HG03139 (cell line): ENCODE data around the gene EMP2.
A peak's percentile ranks its signal among the peaks of the same experiment; 100 is the strongest.
"Not testable (repeated sequence)": the region's sequence is repeated elsewhere in the genome, so short reads cannot be mapped to it uniquely, and the experiment has no call there.

ENCODE experiments used
- ATAC-seq: cut with Tn5 transposase; IDR thresholded peaks from one replicate; pipeline ENCODE4 v1.9.1; 2021; ENCODE audit not compliant: unreplicated experiment

EMP2 gene

DNA sequence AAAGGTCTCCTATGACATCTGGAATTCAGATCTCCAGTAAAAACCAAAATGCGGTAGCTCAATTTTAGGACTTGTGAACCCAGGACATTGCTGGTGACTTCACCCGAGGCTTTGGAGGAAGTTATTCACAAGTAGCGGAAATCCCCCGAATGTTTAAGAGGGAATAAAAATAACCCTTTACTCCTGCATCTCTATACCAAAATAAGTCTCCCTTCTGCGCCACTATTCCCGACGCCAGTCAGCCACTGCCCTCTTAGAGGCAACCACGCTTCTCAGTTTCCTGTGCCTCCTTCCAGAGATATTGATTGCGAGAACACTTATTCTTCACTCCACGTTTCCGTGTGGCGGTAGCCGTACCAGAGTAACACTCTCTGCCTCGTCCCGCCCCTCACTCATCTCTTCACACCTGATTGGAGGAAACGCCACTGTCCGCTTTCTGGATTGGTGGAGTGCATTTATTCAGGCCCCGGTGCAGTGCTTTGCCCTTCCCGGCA is 27.4 kb downstream of the EMP2 start:
- peak; percentile 93 for ATAC-seq

DNA sequence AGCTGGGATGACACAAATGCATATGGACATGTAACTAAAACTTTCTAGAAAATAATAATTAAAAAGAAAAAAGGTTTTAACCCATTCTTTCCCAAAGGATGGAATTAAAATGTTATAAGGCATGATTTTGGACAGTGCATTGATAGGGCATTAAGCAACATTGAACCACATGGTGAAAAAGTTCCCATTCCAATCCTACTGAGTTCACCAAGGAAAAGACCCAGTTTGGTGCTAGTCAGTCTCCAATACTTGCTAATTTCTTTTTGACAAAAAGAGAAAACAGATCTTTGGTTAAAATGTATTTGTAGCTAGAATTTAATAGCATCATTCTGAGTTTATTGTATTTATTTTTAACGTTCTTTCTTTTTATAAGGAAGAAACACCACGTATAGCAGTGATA is 28.1 kb downstream of the EMP2 start:
- no peak for ATAC-seq

DNA sequence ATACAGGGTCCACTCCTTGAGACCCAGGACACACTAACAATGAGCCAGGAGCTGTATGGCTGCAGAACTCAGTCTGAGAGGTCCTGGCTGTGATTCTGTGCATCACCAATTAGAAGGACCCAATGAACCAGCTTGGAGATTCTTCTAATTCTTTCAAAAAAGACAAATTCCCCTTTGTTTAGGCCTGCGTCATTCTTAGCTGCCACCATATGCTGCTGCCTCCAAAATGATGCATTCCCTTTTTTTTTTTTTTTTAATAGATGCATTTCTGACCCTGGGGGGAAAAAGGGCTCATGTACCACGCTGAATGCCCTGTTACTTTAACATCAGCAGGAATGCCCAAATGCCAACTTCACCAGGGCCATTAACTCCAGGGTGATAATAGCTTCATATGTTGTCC is 28.5 kb downstream of the EMP2 start:
- no peak for ATAC-seq

DNA sequence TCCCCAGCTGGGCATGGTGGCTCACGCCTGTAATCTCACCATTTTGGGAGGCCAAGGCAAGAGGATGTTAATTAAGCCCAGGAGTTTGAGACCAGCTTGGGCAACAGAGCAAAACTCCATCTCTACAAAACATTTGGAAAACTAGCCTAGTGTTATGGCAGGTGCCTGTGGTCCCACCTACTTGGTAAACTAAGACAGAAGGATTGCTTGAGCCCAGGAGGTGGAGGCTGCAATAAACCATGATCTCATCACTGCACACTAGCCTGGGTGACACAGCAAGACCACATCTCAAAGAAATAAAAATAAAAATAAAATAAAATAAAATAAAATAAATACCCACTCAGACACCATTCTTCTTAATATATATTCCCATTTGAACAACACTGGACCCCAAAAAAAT is 32.0 kb downstream of the EMP2 start:
- no peak for ATAC-seq

DNA sequence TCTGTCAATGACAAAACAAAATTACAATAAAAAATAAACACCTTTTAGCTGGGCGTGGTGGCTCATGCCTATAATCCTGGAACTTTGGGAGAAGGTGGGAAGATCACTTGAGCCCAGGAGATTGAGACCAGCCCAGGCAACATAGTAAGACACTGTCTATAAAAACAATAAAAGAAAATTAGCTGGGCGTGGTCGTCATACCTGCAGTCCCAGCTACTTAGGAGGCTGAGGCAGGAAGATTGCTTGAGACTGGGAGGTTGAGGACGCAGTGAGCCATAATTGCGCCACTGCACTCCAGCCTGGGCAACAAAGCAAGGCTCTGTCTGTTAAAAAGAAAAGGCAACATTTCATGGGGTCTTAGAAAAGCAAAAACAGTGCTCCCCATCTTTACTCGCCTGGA is 32.7 kb downstream of the EMP2 start:
- ATAC-seq: no peak

DNA sequence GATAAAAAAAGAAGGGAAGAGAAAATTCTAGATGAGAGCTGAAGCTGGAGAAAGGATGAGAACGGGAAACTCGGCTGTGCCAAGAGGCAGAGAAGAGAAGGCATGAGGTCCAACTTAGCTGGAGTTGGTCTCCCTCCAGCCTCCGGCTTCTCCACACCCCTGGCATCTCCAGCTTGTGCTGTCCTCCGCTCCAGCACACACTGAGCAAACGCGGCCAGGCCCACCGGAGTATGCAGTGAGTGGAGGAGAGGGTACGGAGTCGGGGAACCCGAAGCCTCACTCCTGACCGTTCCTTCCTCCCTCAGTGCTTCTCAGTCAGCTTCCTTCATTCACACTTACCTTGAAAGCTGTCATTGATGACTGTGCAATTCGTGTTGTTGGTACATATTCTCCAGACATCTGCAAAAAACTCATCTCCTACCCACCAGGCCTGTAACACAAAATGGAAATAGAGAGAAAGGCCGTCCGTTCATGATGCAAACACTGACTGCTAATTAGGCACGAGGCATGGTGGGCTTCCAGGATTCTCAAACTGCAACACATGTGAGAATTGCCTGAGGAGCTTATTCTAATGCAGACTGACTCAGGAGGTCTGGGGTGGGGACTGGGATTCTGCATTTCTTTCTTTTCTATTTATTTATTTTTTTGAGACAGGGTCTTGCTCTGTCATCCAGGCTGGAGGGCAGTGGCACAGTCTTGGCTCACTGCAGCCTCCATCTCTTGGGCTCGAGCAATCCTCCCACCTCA is 37.0 kb downstream of the EMP2 start:
- ATAC-seq: no peak

DNA sequence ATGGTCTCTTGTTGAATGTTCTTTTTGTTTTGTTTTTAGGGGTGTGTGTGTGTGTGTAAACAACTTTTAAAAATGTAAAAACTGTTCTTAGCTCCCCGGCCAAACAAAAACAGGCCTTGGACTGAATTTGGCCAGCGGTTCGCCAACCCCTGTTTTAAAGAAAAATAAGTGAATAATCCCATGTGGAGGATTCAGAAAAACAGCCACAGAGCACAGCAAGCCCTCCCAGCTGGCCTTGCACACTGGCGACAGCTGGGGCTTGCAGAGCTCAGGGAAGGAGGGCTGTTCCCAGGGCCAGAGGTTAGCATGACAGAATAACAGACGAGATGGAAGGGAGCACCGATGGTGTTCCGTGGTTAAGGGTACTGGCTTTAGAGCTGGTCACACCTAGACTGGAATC is 39.0 kb downstream of the EMP2 start:
- ATAC-seq: no peak

DNA sequence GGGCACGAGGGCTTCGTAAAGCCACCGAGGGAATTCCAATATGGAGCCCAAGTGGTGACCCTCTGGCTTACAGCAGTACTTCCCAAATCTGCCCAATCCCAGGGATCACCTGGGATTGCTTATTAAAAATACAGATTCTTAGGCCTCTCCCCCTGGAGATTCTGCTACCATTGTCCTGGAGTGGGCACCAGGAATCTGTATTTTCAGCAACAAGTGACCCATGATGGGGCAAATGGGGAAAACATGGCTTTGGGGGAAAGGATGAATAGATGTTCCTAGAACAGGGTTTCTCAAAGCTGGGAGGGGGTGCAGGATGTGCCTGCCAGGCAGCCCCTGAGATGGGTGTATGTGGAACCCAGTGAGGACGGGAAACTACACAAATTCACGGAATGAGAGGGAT is 40.6 kb downstream of the EMP2 start:
- ATAC-seq: no peak

DNA sequence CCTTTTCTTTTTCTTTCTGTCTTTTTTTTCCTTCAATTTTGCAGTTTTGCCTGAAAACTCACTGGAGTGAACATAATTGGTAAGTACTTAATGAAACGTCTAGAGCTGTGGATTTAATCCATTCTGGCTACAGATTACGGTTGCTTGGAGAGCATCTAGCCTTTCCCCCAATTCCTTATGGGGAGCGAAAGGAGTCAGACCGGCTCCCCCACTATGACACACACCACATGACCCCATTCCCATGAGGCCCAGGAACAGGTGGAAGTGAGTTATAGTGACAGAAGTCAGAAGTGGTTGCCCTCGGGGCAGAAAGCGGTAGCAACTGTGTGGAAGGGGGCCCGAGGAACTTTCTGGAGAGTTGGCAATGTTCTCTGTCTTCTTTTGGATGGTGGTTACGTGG is 41.2 kb downstream of the EMP2 start:
- ATAC-seq: no peak

DNA sequence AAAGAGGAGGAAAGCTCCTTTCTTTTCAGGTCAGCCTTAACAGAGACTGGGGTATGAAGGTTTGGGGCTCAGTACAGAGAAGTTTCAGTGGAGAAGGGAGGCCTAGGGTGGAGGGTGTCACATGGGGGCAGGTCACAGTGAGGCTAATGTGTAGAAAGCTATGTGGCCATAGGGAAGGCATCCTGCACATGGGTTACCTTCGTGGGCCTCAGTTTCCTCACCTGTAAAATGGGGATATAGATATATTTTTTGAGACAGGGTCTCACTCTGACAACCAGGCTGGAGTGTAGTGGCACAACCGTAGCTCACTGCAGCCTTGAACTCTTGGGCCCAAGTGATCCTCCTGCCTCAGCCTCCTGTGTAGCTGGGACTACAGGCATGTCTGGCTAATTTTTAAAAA is 41.8 kb downstream of the EMP2 start:
- ATAC-seq: no peak

DNA sequence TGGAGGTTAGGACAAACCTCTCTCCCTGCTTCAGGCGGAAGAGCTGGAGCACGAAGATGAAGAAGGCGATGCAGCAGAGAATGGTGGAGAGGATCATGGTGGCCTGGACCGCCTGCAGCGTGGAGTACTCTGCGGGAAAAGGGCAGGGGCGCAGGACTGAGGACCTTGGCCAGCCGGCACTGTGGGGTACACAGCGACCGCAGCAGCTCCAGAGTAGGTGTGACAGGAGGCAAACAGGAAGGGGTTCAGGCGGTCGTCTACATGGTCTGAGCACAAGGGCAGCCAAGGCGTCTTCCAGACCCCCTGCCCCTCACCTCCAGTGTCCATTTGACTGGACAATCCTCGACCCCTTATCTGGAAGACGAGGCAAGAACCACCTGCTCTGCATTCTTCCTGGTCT is 42.5 kb downstream of the EMP2 start:
- no peak for ATAC-seq

DNA sequence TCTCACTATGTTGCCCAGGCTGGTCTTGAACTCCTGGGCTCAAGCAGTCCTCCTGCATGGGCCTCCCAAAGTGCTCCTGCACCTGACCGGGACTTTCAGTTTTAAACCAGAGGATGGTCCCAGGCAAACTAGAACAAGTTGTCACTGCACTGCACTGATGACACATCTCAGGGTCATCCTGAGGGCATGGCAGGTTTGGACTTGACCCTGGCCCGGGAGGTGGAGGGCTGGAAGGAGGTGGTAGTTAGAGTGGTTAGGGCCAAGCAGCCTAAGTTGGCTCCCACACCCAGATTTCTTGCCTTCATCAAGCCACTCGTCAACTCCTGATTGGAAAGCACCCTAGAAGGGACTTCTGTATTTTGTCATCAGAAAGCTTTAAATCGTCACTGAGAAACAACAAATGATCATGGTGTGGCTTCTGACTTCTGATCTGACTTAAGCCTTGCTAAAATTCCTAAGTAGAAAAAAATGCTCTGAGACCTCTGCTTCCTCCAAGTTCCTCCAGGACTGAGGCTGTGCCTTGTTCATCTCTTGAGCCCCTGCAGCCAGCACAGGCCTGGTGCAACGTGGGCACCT is 43.5 kb downstream of the EMP2 start:
- ATAC-seq: no peak

DNA sequence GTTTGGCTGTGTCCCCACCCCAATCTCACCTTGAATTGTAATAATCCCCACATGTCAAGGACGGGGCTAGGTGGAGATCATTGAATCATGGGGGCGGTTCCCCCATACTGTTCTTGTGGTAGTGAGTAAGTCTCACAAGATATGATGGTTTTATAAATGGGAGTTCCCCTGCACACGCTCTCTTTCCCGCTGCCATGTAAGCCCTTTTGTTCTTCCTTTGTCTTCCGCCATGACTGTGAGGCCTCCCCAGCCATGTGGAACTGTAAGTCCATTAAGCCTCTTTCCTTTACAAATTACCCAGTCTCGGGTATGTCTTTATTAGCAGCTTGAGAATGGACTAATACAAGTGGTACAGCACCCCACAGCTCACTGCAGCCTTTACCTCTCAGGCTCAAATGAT is 44.1 kb downstream of the EMP2 start:
- ATAC-seq: not testable (repeated sequence)

DNA sequence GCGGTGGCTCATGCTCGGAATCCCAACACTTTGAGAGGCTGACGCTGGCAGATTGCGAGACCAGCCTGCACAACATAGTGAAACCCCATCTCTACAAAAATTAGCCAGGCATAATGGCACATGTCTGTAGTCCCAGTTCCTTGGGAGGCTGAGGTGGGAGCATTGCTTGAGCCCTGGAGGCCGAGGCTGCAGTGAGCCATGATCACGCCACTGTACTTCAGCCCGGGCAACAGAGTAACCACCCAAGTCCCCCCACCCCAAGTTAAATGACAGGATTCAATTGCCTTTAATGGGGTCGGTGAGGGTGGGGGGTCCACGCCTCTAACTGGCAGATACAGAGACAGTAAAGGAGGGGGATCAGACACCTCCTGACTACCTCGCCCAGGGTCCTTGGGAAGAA is 44.9 kb downstream of the EMP2 start:
- no peak for ATAC-seq

DNA sequence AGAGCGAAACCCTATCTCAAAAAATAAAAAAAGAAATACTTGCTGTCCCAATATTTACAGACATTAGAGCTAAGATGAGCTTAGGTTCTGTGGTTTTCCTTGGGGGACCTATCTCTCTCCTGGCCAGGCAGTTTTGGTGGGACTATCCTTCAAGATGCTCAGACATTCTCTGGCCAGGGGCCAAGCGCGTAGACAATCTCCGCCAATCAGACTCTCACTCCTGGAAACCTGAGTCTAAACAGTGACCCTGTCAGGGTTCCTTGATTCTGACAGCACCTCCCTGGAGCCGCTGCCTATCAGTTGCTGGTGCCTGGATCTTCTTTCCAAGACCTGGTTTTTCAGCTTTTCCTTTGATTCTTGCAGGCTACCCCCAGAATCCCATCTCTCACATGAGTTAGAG is 45.6 kb downstream of the EMP2 start:
- ATAC-seq: no peak

DNA sequence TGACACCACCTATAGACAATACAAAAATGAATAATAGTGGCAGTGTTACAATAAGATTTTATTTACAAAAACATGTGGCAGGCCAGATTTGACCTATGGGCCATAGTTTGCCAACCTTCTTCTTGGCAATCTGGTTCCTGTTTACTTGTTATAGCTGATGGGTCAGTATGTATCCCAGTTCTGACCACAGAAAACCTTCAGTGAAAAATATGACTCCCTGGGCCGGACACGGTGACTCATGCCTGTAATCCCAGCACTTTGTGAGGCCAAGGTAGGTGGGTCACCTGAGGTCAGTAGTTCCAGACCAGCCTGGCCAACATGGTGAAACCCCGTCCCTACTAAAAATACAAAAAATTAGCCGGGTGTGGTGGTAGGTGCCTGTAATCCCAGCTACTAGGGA is 46.8 kb downstream of the EMP2 start:
- ATAC-seq: not testable (repeated sequence)

DNA sequence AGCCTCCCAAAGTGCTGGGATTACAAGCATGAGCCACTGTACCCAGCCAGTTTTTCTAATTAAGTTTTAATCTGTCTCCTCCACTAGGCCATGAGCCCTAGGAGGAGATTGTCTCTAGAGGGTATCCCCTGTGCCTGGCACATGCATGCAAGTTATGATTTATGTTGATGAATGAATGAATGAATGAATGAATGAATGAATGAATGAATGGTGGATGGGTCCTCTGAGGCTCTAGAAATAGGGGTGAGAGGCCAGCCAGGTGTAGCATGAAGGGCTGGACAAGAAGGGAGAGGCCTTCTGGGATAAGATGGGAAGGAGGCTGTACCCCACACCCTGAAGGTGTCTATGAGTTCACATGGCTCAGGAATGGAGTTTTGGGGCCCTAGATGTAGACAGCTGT is 48.8 kb downstream of the EMP2 start:
- ATAC-seq: no peak

DNA sequence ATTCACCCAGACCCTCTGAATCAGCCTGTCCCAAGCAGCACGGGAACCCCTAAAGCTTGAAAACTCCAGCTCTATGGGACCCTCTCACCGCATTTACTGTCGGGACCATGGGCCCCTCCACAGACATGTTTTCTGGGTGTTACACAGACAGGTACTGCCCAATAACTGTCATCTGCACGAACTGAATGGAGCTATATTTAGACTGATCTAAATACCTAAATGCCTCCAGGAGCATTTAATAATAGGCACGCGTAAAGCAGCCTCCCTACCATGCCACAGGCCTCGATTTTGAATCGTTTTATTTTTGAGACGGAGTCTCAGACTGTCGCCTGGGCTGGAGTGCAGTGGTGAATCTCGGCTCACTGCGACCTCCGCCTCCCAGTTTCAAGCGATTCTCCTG is 49.7 kb downstream of the EMP2 start:
- ATAC-seq: no peak

DNA sequence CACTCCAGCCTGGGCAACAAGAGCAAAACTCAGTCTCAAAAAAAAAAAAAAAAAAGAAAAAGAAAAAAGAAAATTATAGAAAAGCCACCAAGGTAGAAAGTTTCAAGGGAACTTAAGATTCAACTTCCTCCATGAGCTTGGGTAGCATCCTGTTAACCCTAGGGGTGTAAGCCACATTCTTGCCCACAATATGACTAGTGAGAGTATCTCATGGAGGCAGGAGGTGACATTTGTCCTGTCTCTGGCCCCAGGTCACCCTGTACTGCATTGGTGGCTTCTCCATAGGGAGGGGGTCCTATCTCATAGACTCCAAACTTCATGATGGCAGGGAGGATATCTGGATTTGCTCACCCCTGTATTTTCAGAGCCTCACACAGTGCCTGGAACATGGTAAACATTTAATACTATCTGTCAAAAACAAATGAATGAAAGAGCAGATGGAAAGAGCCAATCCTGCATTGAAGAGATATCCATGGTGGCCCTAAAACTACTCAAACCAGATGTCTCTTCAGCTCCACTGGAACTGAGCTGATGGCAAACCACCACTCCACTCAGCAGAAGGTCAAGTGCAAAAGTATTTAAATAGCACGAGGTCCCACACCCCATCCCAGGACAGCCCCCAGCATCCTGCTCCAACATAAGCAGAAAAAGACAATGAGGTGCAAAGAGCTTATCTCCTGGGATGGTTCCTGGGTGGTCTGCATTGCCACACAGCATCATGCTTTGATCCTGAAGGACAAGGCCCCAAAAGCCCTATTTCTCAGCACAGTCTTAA is 50.3 kb downstream of the EMP2 start:
- no peak for ATAC-seq

DNA sequence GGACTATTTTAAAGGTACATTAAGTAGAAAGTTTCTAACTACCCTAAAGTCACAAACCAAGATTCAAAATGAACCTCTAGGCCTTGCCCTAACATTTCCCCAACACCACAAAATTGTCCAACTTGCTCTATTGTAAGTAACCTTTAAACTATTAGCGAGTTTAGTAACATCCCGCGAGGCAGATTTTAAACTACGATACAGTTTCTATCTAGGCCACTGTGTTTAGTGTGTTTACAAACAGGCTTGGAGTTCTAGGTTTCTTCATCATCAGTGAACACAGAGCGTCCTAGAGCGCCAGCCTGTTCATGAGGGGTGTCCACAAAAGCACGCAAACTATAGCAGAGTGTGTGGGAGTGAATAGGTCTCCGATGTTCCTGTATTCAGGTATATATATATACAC is 51.8 kb downstream of the EMP2 start:
- no peak for ATAC-seq

DNA sequence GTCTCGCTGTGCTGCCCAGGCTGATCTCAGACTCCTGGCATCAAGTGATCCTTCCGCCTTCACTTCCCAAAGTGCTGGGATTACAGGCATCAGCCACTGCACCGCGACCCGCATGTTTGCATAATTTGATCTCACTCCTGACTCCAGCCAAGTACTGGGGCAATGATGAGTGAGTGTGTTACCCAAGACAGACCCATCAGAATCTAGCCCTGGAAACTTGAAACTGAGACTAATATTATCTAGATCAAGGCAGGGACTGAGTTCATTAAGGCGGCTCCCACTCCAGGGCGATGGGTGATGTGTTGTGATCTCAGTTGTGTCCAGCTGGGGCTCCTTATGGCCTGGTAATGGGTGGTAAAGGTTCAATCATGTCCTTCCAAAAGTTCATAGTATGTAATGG is 53.4 kb downstream of the EMP2 start:
- no peak for ATAC-seq

DNA sequence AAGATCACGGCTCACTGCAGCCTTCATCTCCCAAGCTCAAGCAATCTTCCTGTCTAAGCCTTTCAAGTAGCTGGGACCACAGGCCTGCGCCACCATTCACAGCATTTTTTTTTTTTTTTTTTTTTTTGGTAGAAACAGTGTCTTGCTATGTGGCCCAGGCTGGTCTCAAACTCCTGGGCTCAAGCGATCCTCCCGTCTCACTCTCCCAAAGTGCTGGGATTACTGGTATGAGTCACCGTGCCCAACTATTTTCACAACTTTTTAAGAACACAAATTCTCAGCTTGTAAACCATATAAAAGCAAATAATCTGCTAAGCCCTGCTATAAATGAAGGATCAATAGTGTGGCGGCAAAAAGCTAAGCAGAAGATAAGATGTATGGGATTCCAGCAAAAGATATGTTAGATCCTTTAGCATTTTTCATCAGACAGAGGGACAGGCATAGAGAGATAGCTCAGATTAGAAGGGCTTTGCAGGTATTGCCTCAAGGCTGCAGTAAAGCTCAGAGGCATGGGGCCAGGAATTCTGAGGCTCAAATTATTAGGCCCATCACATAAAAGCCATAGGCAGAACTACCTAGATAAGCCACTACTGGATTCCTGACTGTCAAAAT is 55.1 kb downstream of the EMP2 start:
- ATAC-seq: no peak
